Transverse colon (tissue), 4 donors: ENCODE measurements around the gene PRDM12.

Source experiments
- EP300 ChIP-seq: sonication (generic); formaldehyde crosslinking; IDR thresholded peaks from one replicate; pipeline ENCODE4 v1.6.1; 2017; ENCODE audit warnings: antibody characterized with exemption, low read depth
- POLR2AphosphoS5 ChIP-seq, 3 donors: sonication (generic); formaldehyde crosslinking; IDR thresholded peaks; one replicate each; pipeline ENCODE4 v1.6.1; 2016; ENCODE audit warnings: antibody characterized with exemption in 3 of 3
- TF ChIP-seq, protein P1 (sequence below), 5 experiments: fragments of 200-600 bp in 3 of 5; fragments of 450-650 bp in 2 of 5; sonication (generic) in 3 of 5; IDR thresholded peaks; 1 replicate in 2 of 5; 2 replicates in 3 of 5; pipeline ENCODE4 v1.5.1; 2016 to 2017; ENCODE audit warnings: antibody characterized with exemption in 5 of 5, inconsistent platforms in 3 of 5, mild to moderate bottlenecking in 2 of 5, moderate library complexity in 1 of 5

DNA sequence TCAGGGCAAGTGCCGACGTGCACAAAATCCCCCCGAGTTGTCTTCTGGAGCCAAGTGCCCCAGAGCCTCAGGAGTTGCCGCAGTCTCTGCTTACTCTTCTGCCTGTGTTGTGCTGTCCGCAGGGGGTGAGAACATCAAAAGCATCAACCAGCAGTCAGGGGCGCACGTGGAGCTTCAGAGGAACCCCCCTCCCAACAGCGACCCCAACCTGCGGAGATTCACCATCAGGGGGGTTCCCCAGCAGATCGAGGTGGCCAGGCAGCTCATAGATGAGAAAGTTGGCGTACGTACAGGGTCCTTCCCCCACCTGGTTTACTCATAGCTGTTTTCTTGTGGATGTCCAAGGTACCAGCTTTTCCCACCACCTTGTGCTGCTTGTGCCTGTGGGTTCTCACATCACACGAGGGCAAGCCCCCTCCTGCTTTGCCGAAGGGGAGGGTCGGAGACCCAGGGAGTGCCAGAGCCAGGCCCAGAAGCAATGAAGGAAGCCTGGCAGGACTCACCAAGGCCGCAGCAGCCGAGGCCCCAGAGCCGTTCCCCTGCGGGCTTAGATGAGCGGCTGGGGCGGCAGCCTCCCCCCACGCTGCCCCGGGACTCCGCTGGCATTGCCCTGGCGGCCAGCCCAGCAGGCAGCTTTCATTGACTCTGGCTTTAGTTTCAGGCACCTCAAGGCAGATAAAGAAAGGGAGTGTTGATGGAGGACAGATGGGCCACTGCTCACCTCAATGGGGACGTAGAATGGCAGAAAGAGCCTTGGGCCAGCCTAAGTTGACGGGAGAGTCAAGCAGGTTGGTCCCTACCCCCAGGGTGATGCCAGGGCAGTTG lies 33.7 kb upstream of the PRDM12 start:
- TF ChIP-seq, protein P1, sequence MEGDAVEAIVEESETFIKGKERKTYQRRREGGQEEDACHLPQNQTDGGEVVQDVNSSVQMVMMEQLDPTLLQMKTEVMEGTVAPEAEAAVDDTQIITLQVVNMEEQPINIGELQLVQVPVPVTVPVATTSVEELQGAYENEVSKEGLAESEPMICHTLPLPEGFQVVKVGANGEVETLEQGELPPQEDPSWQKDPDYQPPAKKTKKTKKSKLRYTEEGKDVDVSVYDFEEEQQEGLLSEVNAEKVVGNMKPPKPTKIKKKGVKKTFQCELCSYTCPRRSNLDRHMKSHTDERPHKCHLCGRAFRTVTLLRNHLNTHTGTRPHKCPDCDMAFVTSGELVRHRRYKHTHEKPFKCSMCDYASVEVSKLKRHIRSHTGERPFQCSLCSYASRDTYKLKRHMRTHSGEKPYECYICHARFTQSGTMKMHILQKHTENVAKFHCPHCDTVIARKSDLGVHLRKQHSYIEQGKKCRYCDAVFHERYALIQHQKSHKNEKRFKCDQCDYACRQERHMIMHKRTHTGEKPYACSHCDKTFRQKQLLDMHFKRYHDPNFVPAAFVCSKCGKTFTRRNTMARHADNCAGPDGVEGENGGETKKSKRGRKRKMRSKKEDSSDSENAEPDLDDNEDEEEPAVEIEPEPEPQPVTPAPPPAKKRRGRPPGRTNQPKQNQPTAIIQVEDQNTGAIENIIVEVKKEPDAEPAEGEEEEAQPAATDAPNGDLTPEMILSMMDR (IDR thresholded peaks at IDR 0.05), result no peak
- no peak for TF ChIP-seq POLR2AphosphoS5 (IDR thresholded peaks at IDR 0.05)
- TF ChIP-seq EP300, result no peak
